HepG2 (cell line): ENCODE measurements around the gene MTRFR. TPM values are rescaled to one million over a fixed set of nuclear protein-coding genes. Genes with fewer than 3 reads are reported as not detected.
A peak's percentile ranks its signal among the peaks of the same experiment; 100 is the strongest.

Experiments
- ATF7 ChIP-seq, 2 experiments: fragments of 450-650 bp in 1 of 2; sonication (generic) in 1 of 2; formaldehyde crosslinking in 1 of 2; IDR thresholded peaks; 2 replicates each; pipeline versions ENCODE4 v1.4.0 to v1.6.1; 2016 to 2020; ENCODE audit warnings: antibody characterized with exemption in 1 of 2, mild to moderate bottlenecking in 1 of 2, missing genetic modification reagents in 1 of 2
- FLYWCH1 ChIP-seq: sonication (generic); formaldehyde crosslinking; IDR thresholded peaks from 2 replicates; pipeline ENCODE4 v1.8.1; 2023; ENCODE audit warnings: mild to moderate bottlenecking, missing genetic modification reagents
- FOXA3 ChIP-seq: IDR thresholded peaks from 2 replicates; pipeline ENCODE4 v1.6.1; 2016; ENCODE audit warnings: missing genetic modification reagents, missing compliant biosample characterization
- IRF2 ChIP-seq: IDR thresholded peaks from 2 replicates; pipeline ENCODE4 v1.6.1; 2018; ENCODE audit warnings: missing genetic modification reagents, missing compliant biosample characterization
- NR2F2 ChIP-seq: IDR thresholded peaks from 2 replicates; pipeline ENCODE4 v1.6.1; 2012; ENCODE audit warnings: low read depth, inconsistent platforms, borderline replicate concordance
- PBX2 ChIP-seq: IDR thresholded peaks from 2 replicates; pipeline ENCODE4 v1.6.1; 2016; ENCODE audit warnings: control low read depth
- RORA ChIP-seq: sonication (generic); formaldehyde crosslinking; IDR thresholded peaks from 2 replicates; pipeline ENCODE4 v1.5.0; 2020; ENCODE audit warnings: mild to moderate bottlenecking, missing genetic modification reagents, moderate library complexity
- RXRA ChIP-seq: sonication (generic); formaldehyde crosslinking; IDR thresholded peaks from 2 replicates; pipeline ENCODE4 v1.5.1; 2020; ENCODE audit warnings: missing genetic modification reagents
- ZFP36L1 ChIP-seq: sonication (generic); formaldehyde crosslinking; IDR thresholded peaks from 2 replicates; pipeline ENCODE4 v1.8.0; 2022; ENCODE audit warnings: mild to moderate bottlenecking, missing genetic modification reagents, moderate library complexity
- ZNF605 ChIP-seq: sonication (generic); formaldehyde crosslinking; IDR thresholded peaks from 2 replicates; pipeline ENCODE4 v1.8.0; 2022; ENCODE audit warnings: mild to moderate bottlenecking, missing genetic modification reagents
- ZNF768 ChIP-seq: sonication (generic); formaldehyde crosslinking; IDR thresholded peaks from 2 replicates; pipeline ENCODE4 v1.4.0; 2020; ENCODE audit warnings: missing genetic modification reagents
- polyA plus RNA-seq, 8 experiments: library from polyadenylated mRNA; depleted of rRNA in 3 of 8; stranded (reverse) in 7 of 8; unstranded in 1 of 8; fragments of >200 nt; fragmentation: Illumina TruSeq in 4 of 8; extraction: Trizol in 4 of 8; gene quantifications; 2 replicates each; pipeline versions ENCODE4 v1.2.1 to v1.2.3, GENCODE V29; 2011 to 2016; ENCODE audit warnings: low read depth in 4 of 8, missing spikeins in 1 of 8, mixed read lengths in 1 of 8; ENCODE audit not compliant: insufficient read depth in 1 of 8
- total RNA-seq, 5 experiments: library from RNA; depleted of rRNA; stranded (reverse); fragments of >200 nt; fragmentation: Illumina TruSeq; extraction: Trizol; gene quantifications; 2 replicates each; pipeline ENCODE4 v1.2.3, GENCODE V29; 2016; ENCODE audit warnings: low read depth in 1 of 5
- TF ChIP-seq, protein P1 (sequence below): sonication (generic); formaldehyde crosslinking; IDR thresholded peaks from 2 replicates; pipeline ENCODE4 v1.9.0; 2021; ENCODE audit warnings: mild to moderate bottlenecking, missing genetic modification reagents
- TF ChIP-seq, protein P2 (sequence below): sonication (generic); formaldehyde crosslinking; IDR thresholded peaks from 2 replicates; pipeline ENCODE4 v1.5.1; 2020; ENCODE audit warnings: mild to moderate bottlenecking, missing genetic modification reagents, moderate library complexity
- TF ChIP-seq, protein P3 (sequence below): sonication (generic); formaldehyde crosslinking; IDR thresholded peaks from 2 replicates; pipeline ENCODE4 v1.4.0; 2020; ENCODE audit warnings: missing genetic modification reagents

Gene MTRFR
- total and polyA plus RNA-seq, 2 of the 13 experiments (the other 11 are each of a cell fraction or from before 2014, with no cell fraction given) = 7.1 to 9.9 TPM

- TF ChIP-seq, protein P1, sequence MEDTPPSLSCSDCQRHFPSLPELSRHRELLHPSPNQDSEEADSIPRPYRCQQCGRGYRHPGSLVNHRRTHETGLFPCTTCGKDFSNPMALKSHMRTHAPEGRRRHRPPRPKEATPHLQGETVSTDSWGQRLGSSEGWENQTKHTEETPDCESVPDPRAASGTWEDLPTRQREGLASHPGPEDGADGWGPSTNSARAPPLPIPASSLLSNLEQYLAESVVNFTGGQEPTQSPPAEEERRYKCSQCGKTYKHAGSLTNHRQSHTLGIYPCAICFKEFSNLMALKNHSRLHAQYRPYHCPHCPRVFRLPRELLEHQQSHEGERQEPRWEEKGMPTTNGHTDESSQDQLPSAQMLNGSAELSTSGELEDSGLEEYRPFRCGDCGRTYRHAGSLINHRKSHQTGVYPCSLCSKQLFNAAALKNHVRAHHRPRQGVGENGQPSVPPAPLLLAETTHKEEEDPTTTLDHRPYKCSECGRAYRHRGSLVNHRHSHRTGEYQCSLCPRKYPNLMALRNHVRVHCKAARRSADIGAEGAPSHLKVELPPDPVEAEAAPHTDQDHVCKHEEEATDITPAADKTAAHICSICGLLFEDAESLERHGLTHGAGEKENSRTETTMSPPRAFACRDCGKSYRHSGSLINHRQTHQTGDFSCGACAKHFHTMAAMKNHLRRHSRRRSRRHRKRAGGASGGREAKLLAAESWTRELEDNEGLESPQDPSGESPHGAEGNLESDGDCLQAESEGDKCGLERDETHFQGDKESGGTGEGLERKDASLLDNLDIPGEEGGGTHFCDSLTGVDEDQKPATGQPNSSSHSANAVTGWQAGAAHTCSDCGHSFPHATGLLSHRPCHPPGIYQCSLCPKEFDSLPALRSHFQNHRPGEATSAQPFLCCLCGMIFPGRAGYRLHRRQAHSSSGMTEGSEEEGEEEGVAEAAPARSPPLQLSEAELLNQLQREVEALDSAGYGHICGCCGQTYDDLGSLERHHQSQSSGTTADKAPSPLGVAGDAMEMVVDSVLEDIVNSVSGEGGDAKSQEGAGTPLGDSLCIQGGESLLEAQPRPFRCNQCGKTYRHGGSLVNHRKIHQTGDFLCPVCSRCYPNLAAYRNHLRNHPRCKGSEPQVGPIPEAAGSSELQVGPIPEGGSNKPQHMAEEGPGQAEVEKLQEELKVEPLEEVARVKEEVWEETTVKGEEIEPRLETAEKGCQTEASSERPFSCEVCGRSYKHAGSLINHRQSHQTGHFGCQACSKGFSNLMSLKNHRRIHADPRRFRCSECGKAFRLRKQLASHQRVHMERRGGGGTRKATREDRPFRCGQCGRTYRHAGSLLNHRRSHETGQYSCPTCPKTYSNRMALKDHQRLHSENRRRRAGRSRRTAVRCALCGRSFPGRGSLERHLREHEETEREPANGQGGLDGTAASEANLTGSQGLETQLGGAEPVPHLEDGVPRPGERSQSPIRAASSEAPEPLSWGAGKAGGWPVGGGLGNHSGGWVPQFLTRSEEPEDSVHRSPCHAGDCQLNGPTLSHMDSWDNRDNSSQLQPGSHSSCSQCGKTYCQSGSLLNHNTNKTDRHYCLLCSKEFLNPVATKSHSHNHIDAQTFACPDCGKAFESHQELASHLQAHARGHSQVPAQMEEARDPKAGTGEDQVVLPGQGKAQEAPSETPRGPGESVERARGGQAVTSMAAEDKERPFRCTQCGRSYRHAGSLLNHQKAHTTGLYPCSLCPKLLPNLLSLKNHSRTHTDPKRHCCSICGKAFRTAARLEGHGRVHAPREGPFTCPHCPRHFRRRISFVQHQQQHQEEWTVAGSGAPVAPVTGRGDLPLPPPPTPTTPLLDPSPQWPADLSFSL = no peak
- TF ChIP-seq, protein P2, sequence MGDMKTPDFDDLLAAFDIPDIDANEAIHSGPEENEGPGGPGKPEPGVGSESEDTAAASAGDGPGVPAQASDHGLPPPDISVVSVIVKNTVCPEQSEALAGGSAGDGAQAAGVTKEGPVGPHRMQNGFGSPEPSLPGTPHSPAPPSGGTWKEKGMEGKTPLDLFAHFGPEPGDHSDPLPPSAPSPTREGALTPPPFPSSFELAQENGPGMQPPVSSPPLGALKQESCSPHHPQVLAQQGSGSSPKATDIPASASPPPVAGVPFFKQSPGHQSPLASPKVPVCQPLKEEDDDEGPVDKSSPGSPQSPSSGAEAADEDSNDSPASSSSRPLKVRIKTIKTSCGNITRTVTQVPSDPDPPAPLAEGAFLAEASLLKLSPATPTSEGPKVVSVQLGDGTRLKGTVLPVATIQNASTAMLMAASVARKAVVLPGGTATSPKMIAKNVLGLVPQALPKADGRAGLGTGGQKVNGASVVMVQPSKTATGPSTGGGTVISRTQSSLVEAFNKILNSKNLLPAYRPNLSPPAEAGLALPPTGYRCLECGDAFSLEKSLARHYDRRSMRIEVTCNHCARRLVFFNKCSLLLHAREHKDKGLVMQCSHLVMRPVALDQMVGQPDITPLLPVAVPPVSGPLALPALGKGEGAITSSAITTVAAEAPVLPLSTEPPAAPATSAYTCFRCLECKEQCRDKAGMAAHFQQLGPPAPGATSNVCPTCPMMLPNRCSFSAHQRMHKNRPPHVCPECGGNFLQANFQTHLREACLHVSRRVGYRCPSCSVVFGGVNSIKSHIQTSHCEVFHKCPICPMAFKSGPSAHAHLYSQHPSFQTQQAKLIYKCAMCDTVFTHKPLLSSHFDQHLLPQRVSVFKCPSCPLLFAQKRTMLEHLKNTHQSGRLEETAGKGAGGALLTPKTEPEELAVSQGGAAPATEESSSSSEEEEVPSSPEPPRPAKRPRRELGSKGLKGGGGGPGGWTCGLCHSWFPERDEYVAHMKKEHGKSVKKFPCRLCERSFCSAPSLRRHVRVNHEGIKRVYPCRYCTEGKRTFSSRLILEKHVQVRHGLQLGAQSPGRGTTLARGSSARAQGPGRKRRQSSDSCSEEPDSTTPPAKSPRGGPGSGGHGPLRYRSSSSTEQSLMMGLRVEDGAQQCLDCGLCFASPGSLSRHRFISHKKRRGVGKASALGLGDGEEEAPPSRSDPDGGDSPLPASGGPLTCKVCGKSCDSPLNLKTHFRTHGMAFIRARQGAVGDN (CRISPR knock-in tag) = peak; percentile 61
- TF ChIP-seq NR2F2 (no peak), ZFP36L1 (CRISPR knock-in tag) (no peak), RXRA (CRISPR knock-in tag) (peak; percentile 30; the same call in 1 of the 2 replicates), ZNF768 (CRISPR knock-in tag) (peak; percentile 68), FOXA3 (no peak), FLYWCH1 (no peak), RORA (no peak), ATF7 (IDR thresholded peaks at IDR 0.05) (peak; percentile 23; the same call in 1 of the 2 replicates), ATF7 (CRISPR knock-in tag; IDR thresholded peaks at IDR 0.05) (peak; percentile 77; the same call in 1 of the 2 replicates), ZNF605 (CRISPR knock-in tag) (peak; percentile 89), PBX2 (CRISPR knock-in tag) (no peak), IRF2 (CRISPR knock-in tag) (no peak)
- TF ChIP-seq, protein P3, sequence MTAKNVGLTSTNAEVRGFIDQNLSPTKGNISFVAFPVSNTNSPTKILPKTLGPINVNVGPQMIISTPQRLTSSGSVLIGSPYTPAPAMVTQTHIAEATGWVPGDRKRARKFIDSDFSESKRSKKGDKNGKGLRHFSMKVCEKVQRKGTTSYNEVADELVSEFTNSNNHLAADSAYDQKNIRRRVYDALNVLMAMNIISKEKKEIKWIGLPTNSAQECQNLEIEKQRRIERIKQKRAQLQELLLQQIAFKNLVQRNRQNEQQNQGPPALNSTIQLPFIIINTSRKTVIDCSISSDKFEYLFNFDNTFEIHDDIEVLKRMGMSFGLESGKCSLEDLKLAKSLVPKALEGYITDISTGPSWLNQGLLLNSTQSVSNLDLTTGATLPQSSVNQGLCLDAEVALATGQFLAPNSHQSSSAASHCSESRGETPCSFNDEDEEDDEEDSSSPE (CRISPR knock-in tag) = 0 out of 2 replicates have a peak, but pooled peaks have one; percentile 14
Observed at GRCh38 chr12:123293178-123293760, 60.0 kb downstream of the MTRFR start (continued).
